ENCODE data around the gene LINC00237.

DNA sequence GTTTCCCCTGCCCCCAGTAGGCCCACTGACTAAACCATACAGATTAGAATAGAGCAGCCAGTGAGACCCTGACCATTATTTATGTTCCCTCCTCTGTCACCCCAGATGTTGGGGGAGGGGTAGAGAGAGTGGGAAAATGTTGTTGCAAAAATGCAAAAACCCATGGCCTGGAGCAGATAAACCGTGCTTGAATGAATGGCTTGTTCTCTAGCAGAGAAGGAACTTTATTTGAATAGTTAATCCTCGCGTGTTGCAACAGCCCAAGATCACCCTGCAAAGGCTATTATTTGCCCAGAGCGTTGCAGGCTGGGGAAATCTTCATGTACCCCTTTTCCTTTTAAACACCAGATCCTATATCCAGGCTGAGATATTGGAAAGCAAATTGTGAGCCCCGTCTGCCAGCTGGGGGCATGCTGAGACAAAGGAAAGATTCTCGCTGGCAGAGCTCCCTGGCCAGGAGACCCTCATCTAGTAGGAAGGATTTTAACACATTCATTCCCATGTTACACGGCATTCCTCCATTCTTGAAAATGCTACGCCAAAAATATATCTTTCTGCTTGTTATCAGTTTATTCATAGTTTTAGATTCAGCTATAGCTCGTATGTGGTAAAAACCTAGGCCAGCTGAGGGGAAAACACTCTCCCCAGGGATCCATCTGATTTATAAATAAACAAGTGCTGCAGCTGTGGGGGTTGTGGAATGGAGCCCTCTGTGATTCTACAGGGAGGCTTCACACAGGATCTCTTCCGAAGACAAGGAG, 53.0 kb downstream of the LINC00237 start:
- TF ChIP-seq, protein P1, sequence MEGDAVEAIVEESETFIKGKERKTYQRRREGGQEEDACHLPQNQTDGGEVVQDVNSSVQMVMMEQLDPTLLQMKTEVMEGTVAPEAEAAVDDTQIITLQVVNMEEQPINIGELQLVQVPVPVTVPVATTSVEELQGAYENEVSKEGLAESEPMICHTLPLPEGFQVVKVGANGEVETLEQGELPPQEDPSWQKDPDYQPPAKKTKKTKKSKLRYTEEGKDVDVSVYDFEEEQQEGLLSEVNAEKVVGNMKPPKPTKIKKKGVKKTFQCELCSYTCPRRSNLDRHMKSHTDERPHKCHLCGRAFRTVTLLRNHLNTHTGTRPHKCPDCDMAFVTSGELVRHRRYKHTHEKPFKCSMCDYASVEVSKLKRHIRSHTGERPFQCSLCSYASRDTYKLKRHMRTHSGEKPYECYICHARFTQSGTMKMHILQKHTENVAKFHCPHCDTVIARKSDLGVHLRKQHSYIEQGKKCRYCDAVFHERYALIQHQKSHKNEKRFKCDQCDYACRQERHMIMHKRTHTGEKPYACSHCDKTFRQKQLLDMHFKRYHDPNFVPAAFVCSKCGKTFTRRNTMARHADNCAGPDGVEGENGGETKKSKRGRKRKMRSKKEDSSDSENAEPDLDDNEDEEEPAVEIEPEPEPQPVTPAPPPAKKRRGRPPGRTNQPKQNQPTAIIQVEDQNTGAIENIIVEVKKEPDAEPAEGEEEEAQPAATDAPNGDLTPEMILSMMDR (IDR thresholded peaks at IDR 0.05) = no peak
- TF ChIP-seq FOSL2 (IDR thresholded peaks at IDR 0.05) = no peak
- TF ChIP-seq FOSL2 (CRISPR knock-in tag; IDR thresholded peaks at IDR 0.05) = no peak
- no peak for TF ChIP-seq EP300 (IDR thresholded peaks at IDR 0.05)
- TF ChIP-seq, protein P2, sequence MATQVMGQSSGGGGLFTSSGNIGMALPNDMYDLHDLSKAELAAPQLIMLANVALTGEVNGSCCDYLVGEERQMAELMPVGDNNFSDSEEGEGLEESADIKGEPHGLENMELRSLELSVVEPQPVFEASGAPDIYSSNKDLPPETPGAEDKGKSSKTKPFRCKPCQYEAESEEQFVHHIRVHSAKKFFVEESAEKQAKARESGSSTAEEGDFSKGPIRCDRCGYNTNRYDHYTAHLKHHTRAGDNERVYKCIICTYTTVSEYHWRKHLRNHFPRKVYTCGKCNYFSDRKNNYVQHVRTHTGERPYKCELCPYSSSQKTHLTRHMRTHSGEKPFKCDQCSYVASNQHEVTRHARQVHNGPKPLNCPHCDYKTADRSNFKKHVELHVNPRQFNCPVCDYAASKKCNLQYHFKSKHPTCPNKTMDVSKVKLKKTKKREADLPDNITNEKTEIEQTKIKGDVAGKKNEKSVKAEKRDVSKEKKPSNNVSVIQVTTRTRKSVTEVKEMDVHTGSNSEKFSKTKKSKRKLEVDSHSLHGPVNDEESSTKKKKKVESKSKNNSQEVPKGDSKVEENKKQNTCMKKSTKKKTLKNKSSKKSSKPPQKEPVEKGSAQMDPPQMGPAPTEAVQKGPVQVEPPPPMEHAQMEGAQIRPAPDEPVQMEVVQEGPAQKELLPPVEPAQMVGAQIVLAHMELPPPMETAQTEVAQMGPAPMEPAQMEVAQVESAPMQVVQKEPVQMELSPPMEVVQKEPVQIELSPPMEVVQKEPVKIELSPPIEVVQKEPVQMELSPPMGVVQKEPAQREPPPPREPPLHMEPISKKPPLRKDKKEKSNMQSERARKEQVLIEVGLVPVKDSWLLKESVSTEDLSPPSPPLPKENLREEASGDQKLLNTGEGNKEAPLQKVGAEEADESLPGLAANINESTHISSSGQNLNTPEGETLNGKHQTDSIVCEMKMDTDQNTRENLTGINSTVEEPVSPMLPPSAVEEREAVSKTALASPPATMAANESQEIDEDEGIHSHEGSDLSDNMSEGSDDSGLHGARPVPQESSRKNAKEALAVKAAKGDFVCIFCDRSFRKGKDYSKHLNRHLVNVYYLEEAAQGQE (IDR thresholded peaks at IDR 0.05) = no peak
- no peak for TF ChIP-seq RCOR1 (IDR thresholded peaks at IDR 0.05; ENCODE audit: low read depth, low read length)
- TF ChIP-seq JUNB (IDR thresholded peaks at IDR 0.05) = no peak
- no peak for TF ChIP-seq POLR2A (IDR thresholded peaks at IDR 0.05; ENCODE audit: low read length)
- no peak for TF ChIP-seq EHMT2 (IDR thresholded peaks at IDR 0.05; ENCODE audit: low read depth)

All from A549 (cell line).